GM23338 (cell line): ENCODE results near the gene HDAC11.
"Not testable (repeated sequence)": the region's sequence is repeated elsewhere in the genome, so short reads cannot be mapped to it uniquely, and the experiment has no call there.

Source experiments
- CREB1 ChIP-seq: fragments of 250-450 bp; sonication (Bioruptor Pico); IDR thresholded peaks from 2 replicates; pipeline ENCODE4 v1.5.0; 2020; ENCODE audit warnings: low read depth, mild to moderate bottlenecking, moderate library complexity
- EZH2phosphoT487 ChIP-seq: fragments of 200-600 bp; sonication (generic); IDR thresholded peaks from one replicate; pipeline ENCODE4 v1.8.1; 2018; ENCODE audit warnings: antibody characterized with exemption; ENCODE audit not compliant: unreplicated experiment
- TF ChIP-seq, protein P1 (sequence below), 2 experiments: fragments of 200-600 bp in 1 of 2; sonication (generic) in 1 of 2; conservative IDR thresholded peaks; 2 replicates each; pipeline versions ENCODE4 v1.5.1 to v1.6.1; 2016 to 2017; ENCODE audit warnings: antibody characterized with exemption in 2 of 2, low read depth in 2 of 2, mild to moderate bottlenecking in 2 of 2, moderate library complexity in 1 of 2

DNA sequence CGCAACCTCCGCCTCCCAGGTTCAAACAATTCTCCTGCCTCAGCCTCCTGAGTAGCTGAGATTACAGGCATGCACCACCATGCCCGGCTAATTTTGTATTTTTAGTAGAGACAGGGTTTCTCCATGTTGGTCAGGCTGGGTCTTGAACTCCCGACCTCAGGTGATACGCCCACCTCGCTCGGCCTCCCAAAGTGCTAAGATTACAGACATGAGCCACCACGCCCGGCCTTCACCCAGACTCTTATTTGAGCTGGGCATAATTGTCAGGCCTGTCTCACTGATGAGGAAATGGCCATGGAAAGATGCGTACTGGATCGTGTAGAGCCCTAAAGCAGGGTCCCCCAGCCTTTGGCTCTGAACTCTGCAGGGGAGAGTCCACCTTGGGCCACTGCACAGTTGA, 19.1 kb downstream of the HDAC11 start:
- TF ChIP-seq, protein P1, sequence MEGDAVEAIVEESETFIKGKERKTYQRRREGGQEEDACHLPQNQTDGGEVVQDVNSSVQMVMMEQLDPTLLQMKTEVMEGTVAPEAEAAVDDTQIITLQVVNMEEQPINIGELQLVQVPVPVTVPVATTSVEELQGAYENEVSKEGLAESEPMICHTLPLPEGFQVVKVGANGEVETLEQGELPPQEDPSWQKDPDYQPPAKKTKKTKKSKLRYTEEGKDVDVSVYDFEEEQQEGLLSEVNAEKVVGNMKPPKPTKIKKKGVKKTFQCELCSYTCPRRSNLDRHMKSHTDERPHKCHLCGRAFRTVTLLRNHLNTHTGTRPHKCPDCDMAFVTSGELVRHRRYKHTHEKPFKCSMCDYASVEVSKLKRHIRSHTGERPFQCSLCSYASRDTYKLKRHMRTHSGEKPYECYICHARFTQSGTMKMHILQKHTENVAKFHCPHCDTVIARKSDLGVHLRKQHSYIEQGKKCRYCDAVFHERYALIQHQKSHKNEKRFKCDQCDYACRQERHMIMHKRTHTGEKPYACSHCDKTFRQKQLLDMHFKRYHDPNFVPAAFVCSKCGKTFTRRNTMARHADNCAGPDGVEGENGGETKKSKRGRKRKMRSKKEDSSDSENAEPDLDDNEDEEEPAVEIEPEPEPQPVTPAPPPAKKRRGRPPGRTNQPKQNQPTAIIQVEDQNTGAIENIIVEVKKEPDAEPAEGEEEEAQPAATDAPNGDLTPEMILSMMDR (conservative IDR thresholded peaks at IDR 0.05; ENCODE audit: low read depth in 2 of 2), result not testable (repeated sequence)
- not testable (repeated sequence) for TF ChIP-seq CREB1, EZH2phosphoT487
